COLO829 (cell line): Measurements from ENCODE around the gene EPB41L4B.

Experiments used
- DNase-seq: peaks from one replicate; pipeline ENCODE4 v3.0.0; 2012; ENCODE audit warnings: low spot score

The EPB41L4B gene

DNA sequence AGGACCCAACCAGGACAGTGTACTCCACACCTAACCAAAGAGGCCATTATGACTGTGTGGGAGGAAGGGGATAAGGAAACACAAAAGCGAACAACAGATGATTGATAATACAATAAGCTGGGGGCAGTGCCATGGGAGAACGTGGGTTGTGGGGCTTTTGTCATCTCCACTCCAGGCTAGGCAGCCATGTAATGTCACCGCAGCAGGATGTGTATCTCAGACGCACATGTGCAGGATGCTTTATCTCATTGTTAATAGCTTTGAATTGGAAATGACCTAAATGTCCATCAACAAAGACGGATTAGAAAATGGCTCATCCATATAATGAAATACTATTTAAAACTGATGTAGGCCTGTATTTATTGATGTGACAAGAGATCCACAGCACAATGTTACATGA lies 51.0 kb downstream of the EPB41L4B start:
- no peak for DNase-seq

DNA sequence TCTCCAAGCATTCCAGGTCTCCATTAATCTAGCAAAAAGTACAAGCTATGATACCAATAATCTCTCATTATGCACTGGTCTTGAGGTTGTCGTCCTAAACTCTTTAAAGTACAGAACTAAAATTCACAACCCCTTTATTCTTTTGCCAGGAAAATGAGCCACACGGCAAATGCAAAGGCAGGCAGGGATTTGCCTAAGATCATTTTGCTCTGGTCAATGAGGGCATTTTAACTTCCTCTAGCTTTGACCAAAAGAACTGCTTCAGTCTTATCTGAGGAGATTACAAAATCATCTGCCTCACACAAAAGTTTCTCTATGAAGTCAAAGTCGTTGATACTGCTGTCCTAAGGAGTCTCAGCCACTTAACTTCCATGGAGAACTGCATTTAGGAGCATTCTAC lies 51.8 kb downstream of the EPB41L4B start:
- no peak for DNase-seq

DNA sequence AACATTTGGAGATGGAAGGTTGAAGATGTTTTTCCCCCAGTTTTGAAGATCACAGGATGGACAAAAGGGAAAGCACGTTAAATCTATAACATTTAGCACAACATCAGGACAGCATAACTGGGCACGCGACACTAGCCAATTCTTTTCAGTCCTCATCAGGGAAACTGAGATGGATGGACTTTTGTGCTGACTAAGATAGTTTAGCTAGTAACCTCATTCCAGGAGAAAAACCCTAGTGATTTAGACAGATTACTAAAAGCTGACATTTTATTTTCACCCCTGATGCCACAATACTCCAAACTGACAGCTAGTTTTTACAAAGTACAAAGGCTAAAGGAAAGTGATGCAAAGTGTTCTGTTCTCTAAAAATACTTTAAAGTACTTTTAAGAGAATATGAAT lies 53.3 kb downstream of the EPB41L4B start:
- DNase-seq = no peak

DNA sequence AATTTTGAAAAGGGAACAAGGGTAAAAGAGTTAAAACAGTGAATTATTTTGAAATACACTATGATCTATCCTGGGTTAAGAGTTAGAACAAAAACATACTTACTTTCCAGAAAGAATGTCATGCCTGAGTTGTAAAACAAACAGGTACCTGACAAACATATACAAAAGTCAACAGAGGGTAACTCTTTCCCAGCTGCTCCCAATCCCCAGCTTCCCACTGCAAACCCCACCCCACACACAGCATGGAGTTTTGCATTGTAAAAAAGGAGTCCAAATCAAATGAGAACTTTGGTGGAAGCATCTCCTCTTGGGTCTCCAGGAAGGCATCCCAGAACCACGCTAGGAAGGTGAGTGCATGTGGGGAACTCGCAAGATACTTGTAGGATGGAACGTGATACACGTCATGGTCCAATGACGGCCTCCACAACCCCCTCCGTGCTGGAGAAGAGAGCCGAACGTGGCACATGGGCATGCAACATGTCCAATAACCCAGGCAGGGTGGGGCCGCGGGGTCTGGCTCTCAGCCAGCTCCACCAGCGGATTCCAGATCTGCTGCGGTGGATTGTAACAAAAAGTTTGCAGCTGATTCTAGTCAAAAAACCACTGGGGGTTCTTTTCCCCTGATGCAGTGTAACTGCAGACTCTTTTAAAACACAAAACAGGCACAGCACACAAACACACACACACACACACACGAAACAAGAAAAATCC lies 55.8 kb downstream of the EPB41L4B start:
- DNase-seq = no peak

DNA sequence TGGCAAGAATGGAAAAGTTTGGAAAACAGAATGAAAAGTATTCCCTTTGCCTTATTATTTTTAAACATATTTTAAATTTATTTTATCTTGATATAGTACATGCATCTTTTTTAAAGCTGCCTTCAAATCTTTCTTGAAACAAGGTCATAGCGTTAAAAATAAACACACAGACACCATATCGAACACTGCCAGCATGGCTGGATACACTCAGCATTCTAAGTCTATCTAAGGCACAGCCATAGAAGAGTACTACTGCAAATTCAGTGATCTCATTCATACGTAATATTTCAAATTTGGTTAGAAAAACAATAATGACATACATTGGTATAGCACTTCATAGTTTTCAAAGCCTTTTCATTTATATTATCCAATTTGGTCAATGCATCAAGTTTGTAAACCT lies 57.5 kb downstream of the EPB41L4B start:
- no peak for DNase-seq

DNA sequence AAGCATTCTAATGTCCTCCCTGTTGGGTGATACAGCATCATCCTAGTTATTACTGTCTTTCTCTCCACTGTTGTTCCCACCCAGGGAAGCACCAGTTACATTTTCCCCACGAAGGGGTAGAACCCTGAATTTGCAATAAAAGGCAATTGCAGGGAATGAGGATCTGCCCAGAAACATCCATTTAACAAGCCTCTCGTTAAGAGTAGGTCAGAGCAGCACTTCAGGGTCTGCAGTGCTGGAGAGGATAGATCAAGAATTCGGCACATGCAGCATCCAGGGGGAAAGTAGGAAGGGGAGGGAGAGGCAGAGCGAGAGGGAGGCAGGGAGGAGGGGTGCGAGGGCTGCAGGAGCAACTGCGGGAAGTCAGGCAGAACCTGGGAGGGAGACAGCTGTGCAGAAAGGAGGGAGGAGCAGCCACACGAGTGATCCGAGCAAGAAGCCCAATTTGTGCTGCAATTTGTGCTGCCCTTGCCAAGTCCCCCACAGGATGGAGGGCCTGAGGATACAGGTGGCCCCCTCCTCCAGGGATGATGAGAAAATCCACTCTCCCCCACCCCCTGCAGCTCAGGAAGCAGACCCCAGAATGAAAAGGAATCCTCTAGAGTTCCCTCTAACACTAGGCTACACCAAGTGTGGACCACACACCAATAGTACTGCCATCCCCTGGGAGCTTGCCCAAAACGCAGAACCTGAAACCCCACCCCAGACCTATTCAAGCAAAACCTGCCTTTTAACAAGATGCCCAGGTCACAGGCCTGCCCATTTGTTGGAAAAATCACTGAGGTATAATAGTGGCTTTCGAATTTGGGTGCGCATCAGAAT lies 62.2 kb downstream of the EPB41L4B start:
- no peak for DNase-seq

DNA sequence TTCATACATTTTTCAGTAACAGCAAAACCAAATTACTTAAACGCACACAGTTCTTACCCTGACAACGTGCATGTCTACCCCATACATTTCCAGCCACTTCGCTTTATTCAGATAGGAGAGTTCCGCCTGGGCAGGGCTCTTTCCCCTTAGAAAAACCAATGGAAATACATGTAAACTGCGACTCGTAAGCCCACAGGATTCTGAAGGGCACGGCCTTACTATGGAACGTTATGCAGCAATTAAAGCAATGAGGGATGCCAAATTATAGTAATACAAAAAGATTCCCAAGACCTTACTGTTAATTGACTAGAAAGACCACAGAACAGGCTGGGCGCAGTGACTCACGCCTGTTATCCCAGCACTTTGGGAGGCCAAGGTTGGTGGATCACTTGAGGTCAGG lies 64.5 kb downstream of the EPB41L4B start:
- DNase-seq = no peak

DNA sequence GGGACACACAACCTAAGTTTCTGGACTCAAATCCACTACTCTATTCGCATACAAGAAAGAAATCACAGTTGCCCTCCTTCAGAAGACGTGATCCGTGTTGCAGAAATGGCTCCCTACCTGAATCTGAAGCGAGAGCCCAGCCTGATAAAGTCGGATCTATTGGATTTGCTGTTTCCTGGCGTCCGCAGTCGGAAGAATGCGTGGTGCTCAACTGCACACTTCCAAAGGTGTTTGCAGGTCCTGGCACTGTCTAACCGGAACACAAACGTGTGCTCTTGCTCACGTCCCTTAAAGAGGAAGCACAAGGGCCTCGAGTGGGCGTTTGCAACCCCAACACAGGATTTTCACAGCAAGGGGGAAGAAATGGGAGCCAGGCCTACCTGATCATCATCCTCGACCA lies 65.5 kb downstream of the EPB41L4B start:
- DNase-seq = no peak

DNA sequence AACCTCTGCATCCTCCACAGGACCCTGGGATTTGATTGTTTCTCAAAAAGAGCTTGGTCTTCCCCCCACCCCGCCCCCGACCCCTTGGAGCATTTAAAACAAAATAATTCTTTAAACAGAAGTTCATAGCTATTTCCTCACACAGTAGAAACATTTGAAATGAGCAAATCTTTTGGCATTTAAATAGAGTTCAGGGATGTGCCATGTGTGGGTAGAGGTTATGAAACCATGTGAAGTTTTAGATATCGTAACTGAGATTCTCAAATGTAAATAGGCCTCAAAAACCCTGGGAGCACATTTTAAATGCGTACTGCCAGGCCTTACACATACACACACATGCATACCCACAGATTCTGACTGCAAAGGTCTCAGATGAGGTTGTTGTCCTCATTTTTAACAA lies 66.5 kb downstream of the EPB41L4B start:
- DNase-seq = no peak

DNA sequence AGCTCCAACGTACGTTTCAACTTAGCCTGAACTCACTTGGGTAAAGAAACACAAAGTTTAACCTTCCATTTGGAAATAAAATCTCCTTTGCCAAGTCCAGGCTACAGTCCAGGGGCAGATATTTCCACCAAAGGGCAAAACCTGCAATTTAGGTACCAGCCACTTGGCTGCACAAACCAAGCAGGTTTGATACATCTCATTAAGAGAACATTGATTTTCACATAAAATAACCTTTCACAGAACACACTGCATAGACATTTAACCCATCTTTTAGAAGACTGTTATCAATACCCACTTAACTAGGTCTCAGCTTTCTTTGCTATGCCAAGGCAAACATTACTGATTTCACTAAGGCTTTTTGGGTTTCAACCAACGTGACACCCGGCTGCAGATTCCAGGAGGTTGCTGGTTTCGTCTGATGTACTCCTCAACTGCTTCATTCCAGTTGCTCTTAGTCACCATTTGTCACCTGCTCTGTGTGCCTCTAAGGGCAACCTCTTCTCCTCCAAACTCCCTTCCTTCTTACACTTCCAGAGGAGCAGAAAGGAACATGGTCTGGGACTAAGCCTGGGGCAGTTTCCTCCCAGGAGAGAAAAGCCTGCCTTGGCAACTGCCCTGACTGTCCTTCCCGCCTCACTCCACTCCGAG lies 67.1 kb downstream of the EPB41L4B start:
- DNase-seq = no peak

DNA sequence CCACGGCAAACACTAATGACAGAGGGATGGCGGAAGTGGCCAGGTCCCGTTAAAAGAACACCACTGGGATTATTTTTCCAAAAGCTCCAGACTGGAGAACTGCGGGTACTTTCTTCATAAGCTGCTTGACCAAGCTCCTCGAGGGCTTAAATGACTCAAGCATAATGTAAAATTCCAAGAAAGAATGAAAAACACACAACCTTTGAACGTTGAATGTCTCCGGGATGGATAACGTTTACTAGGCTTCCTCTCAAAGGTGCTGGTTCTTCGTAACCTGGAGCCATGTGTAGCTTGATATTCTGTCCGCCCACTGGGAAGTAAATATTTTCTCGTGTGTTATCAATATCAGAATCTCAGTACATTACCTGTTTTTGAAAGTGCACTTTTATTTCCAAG lies 67.6 kb downstream of the EPB41L4B start:
- DNase-seq = no peak

DNA sequence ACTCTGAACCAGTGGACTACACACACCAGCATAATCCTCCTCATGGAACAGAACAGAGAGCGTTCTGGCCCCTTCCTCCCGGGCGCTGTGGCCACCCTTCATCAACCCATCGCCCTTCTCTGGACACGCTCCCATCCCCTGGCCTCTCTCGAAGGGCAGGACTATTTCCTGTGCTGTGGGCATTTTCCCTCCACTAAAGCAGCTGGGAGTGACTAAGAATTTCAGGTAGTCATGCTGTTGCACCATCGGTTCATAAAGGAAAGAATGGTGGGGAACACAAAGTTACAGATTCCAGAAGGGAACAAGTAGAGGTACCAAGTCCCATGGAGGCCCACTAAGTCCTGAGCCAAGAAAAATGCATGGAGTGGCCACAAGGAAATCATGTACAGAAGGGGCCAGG lies 68.6 kb downstream of the EPB41L4B start:
- no peak for DNase-seq

DNA sequence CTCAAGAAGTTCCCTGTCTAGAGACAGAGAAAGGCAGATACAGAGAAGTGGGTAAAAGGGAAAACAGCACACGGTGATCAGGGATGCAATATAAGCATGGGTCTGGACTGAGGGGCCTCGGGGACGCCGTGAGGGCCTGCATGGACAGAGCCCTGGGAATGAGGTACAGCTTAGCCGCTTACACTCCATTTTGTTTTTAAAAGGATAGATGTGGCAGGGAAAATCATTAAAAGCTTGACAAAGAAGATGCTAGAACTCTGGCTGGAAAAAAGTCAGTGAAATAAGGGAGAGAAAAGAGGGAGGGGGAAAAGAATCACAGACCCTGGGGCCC lies 69.1 kb downstream of the EPB41L4B start:
- no peak for DNase-seq

DNA sequence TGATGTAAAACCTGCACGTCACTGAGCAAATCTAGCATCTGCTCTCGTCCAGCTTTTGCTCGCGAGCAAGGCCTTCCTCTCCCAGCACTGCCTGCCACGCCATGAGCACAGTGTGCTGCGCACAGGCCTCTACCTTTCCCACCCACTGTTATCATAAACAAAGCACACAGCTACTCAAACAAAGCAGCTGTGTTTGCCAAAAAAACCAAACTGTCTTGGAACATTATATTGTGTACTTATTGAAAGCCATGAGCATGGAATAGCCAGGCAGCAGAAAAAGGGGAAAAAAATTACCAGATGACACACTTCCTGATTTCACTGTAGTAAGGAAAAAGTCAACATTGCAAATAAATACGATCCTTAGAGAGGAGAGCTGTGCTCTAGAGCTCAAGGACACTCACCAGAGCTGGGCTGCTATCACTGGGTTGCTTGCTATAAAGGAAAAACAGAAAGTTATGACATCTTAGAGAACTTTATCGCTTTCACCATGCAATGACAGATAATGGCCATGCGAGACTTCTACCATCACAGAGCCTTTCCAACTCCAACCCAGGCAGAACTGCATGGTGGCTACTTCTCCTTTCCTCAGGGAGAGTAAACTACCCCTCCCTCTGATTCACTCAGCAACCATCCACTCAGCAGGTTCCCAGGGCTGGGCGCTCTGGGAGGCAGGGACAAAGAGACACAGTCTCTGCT lies 69.6 kb downstream of the EPB41L4B start:
- DNase-seq = no peak

DNA sequence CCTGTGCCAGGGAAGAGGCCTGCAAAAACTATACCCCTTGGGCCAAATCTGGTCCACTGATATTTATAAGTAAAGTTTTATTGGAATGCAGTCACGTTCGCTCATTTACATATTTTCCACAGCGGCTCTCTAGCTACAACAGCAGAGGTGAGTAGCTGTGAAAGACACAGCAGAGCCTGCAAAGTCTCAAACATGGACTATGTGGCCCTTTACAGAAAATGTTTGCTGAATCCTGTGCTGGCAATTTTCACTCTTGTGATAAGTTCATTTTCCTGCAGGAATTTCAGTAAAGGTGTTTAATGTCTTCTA lies 70.1 kb downstream of the EPB41L4B start:
- no peak for DNase-seq

DNA sequence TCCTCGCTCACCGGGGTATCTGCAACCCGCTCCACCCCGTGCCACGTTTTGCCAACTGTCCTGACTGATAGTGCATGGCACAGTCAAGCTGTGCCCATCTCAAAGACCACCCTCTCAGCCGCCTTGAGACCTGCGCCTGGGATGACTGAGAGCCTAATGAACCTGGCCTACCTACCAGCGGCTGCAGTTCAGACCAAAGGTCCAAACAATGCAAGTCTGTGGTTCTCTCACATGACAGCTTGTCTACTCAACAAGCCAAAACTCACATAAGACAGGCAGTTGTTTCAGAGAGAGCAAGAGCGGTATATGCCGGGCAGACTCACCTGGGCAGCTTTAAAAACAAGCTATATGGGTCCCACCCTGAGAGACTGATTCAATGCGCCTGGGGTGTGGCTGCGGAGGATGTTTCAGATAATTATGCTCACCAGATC lies 70.5 kb downstream of the EPB41L4B start:
- DNase-seq = no peak

DNA sequence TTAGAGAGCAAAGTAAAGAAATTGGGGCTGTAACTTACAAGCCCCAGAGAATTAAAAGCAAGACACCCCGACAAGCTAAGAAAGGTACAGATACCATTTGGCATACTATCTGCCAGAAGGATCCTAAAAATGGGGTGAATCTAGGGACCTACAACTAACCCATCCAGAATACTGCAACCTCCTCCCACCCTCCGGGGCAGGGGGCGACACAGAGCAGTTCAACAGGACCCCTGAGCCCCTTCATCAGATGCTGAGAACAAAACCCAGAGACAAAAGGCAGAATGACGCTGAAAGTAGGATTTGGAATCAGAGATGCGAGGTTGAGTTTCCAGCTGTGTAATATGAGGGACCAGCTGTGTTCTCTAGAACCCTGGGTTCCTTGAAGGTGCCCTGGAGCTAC lies 71.2 kb downstream of the EPB41L4B start:
- DNase-seq = no peak

DNA sequence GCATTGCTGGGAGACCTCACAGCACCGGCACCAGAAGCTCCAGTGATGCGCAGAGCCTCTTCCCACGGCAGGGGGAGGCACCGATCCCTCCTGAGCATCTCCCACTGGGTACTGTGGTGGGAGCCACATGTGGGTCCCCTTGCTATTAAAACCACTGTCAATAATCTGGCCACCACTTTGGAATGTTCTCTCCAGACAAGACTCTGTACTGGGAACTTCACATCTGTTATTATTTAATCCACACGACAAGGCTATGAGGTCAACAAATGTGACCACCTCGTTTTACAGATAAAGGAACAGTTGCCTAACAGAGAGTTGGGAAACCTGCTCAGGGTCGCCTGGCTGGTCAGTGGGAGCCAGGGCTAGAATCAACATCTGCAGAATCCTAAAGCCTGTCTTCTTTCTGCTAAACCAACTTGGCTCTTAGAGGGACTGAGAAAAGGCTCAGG lies 72.7 kb downstream of the EPB41L4B start:
- DNase-seq = no peak

DNA sequence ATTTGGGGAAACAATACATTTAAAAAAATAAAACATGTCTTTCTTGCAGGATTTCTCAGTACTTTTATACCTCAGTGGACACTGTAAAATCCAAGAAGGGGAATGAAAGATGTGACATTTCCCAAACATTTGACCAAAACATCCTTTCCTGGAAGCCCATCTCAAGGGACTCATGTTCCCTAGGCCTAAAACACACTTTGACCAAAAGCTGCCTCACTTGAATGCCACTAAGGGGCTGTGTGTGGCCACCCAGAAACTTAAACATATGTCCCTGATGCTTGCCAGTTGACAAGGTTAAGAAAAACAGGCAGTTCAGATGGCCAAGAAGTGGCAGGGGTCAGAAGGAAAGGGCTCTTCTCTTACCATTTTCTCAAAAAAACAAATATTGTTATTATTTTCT lies 73.6 kb downstream of the EPB41L4B start:
- DNase-seq = no peak

DNA sequence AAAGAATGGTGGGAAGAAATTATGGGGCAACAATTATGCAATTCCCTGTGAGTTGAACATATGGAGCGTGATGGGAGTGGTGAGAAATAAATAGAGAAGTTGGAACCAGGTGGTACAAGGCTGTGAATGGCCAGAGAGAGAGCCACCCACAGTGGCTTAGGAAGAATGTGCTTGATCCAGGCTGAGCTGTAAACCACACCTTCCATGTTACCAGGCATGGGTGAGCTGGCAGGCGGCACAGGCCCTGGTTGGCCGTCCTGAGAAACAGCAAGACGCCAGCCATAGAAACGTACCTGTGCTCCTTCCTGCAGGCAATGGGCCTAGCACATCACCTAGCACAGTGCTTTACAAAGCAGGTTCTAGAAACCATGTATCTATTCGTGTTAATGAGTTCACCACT lies 74.3 kb downstream of the EPB41L4B start:
- no peak for DNase-seq

DNA sequence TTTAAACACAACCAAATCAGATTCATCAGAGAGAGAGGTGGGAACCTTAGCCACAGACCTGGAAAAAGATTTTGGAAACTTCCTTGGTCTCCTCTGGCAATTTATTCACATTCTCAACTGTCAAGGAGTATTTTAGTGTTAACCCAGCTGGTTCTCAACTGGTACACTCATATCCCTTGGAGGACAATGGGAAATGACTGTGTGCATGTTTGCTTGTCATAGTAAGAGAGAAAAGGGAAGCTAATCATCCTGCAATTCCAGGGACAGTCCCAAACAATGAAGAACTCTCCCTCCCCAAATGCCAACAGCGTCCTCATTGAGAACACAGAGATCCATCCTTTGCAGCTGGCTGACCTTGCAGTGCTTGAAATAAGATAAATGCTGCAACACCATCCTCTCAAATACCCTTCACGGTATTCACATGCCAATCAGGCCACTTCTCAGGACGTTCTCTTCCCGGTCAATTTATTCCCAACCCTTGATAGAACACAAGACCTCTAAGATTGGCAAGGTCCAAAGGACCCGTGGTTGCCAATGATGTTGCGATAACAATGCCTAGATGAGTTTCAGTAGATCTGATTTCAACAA lies 75.5 kb downstream of the EPB41L4B start:
- no peak for DNase-seq
